Measurements from ENCODE around the gene SRMS.

Gene SRMS

DNA sequence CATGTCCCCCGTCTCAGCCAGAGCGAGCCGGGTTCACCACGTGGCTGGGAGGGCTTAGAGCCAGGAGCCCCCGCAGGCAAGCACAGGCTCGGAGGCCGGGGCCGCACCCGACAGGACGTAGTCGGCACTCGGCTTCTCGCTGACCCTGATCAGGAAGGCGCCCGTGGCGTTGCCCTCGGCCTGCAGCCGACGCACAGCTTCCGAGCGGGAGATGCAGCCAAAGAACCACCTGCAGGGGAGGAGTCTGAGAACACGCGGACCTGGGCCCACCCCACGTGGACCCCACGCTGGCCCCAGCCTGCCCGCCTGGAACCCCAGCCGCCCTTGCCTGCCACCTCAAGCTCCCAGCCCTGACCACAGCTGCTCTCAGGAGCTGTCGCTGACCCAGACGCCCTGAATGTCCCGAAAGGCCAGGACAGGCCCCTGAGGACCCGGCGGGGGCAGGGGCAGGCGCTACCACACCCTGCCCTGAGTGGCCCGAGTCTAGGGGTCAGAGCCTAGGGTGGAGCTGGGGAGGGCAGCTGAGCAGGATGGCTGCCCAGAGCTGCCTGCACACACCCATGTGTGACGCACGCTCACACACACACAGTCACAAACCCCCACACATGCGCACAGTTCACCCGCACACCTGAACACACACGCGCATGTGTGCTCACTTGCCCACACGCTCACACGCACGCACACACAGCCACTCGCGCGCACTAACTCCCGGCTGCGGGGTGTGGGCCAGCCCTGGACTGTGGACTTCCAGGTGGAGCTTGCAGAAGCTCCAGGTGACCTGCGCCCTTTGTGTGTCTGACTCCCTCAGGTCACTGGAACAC lies 12.5 kb downstream of the SRMS start:
- H3K79me2 ChIP-seq, result no peaks in the 10 kb centered on the region
- no peak overlapping the region for H2AFZ ChIP-seq
- no peak overlapping the region for H3K4me3 ChIP-seq (ENCODE audit: low read depth, low read length)
- H3K27me3 ChIP-seq (ENCODE audit: control insufficient read depth, insufficient read depth, low read length), result no peaks in the 10 kb centered on the region
- H3K36me3 ChIP-seq (ENCODE audit: control insufficient read depth, insufficient read depth, low read length), result no peaks in the 10 kb centered on the region
- no peak overlapping the region for H3K4me2 ChIP-seq (ENCODE audit: low read length)
- no peaks in the 10 kb centered on the region for H3K4me1 ChIP-seq
- H3K9ac ChIP-seq, result no peak overlapping the region
- no peak overlapping the region for H3K27ac ChIP-seq
- TF ChIP-seq, protein P1, sequence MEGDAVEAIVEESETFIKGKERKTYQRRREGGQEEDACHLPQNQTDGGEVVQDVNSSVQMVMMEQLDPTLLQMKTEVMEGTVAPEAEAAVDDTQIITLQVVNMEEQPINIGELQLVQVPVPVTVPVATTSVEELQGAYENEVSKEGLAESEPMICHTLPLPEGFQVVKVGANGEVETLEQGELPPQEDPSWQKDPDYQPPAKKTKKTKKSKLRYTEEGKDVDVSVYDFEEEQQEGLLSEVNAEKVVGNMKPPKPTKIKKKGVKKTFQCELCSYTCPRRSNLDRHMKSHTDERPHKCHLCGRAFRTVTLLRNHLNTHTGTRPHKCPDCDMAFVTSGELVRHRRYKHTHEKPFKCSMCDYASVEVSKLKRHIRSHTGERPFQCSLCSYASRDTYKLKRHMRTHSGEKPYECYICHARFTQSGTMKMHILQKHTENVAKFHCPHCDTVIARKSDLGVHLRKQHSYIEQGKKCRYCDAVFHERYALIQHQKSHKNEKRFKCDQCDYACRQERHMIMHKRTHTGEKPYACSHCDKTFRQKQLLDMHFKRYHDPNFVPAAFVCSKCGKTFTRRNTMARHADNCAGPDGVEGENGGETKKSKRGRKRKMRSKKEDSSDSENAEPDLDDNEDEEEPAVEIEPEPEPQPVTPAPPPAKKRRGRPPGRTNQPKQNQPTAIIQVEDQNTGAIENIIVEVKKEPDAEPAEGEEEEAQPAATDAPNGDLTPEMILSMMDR (IDR thresholded peaks at IDR 0.05), result no peak
- H3K9me3 ChIP-seq (ENCODE audit: control insufficient read depth, low read length), result no peaks in the 10 kb centered on the region

DNA sequence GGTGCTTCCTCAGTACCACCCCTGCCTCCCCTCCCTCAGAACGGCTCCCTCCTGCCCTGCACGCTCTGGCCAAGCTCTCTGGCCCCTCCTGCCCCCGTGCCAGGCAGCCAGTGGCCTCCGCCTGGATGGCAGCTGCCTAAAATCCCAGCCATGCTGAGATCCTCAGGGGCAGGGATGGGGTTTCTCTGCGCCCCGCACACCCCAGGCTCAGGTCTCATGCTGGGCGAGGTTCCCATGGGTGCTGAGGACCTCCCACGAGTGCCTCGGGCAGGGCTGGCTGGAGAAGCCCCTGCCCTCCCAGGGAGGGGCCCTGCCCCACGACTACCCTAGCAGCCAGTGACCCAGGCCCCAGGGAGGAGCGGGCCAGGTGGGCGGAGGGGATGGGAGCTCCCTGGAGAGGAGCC lies 13.1 kb downstream of the SRMS start:
- Histone ChIP-seq H3K27me3 (ENCODE audit: control insufficient read depth, insufficient read depth, low read length) (no peaks in the 10 kb centered on the region), H3K79me2 (no peaks in the 10 kb centered on the region), H3K9ac (no peak overlapping the region), H3K9me3 (ENCODE audit: control insufficient read depth, low read length) (no peaks in the 10 kb centered on the region), H3K4me3 (ENCODE audit: low read depth, low read length) (no peak overlapping the region), H3K4me1 (no peaks in the 10 kb centered on the region), H3K4me2 (ENCODE audit: low read length) (no peak overlapping the region), H3K27ac (no peak overlapping the region), H2AFZ (no peak overlapping the region), H3K36me3 (ENCODE audit: control insufficient read depth, insufficient read depth, low read length) (no peaks in the 10 kb centered on the region)
- TF ChIP-seq, protein P1 (IDR thresholded peaks at IDR 0.05), result no peak

DNA sequence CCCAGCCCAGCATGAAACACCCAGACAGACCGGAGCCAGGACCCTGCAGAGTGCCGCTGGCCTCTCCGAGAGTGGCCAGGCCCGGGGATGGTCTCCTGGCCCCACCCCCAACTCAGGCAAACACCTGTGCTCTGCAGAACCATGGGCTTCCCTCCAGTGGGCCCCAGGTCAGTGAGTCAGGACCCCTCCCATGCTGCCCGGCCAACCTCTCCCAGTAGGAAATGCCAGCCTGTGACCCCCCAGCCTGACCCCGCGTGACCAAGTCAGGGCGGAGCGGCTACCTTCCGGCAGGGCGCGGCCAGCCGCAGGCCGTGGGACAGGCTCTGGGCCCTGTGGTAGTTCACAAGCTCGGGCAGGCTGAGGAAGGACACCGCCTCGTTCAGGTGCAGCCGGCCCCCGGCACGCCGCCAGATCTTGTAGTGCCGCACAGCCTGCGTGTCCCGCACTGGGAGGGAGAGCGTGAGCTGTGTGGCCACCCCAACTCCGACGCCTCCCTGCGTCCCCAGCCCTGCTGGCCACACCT lies 13.6 kb downstream of the SRMS start:
- Histone ChIP-seq H3K4me2 (ENCODE audit: low read length) (no peak overlapping the region), H3K9ac (no peak overlapping the region), H2AFZ (no peak overlapping the region), H3K27me3 (ENCODE audit: control insufficient read depth, insufficient read depth, low read length) (no peaks in the 10 kb centered on the region), H3K4me1 (no peaks in the 10 kb centered on the region), H3K79me2 (no peaks in the 10 kb centered on the region), H3K9me3 (ENCODE audit: control insufficient read depth, low read length) (no peaks in the 10 kb centered on the region), H3K36me3 (ENCODE audit: control insufficient read depth, insufficient read depth, low read length) (no peaks in the 10 kb centered on the region), H3K27ac (no peak overlapping the region), H3K4me3 (ENCODE audit: low read depth, low read length) (no peak overlapping the region)
- TF ChIP-seq, protein P1 (IDR thresholded peaks at IDR 0.05), result no peak

DNA sequence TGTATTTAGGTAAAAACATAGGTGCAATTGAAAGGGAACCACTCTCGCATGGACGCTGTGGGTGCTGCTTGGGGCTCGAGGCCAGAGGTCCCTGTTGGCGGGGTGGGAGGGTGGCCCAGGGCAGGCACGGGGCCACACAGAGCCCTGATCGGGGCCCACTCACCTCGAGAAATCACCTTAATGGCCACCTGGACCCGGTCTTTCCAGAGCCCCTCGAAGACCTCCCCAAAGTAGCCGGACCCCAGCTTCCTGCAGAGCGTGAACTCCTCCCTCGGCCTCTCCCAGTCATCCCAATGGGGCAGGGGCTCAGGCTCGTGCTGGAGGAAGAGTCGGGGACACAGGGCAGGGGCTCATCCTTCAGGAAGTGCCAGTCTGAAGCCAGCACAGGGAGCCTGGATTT lies 14.2 kb downstream of the SRMS start:
- H3K9me3 ChIP-seq (ENCODE audit: control insufficient read depth, low read length), result no peaks in the 10 kb centered on the region
- no peak overlapping the region for H3K4me3 ChIP-seq (ENCODE audit: low read depth, low read length)
- no peak overlapping the region for H3K27ac ChIP-seq
- H3K79me2 ChIP-seq, result no peaks in the 10 kb centered on the region
- H3K9ac ChIP-seq, result no peak overlapping the region
- H2AFZ ChIP-seq, result no peak overlapping the region
- TF ChIP-seq, protein P1 (IDR thresholded peaks at IDR 0.05), result no peak
- H3K4me1 ChIP-seq, result no peaks in the 10 kb centered on the region
- no peaks in the 10 kb centered on the region for H3K36me3 ChIP-seq (ENCODE audit: control insufficient read depth, insufficient read depth, low read length)
- H3K4me2 ChIP-seq (ENCODE audit: low read length), result no peak overlapping the region
- H3K27me3 ChIP-seq (ENCODE audit: control insufficient read depth, insufficient read depth, low read length), result no peaks in the 10 kb centered on the region
